OCI-LY3 (cell line): Measurements from ENCODE around the gene DDX20.

ENCODE experiments used
- H2AFZ ChIP-seq: fragments of 200-600, 300-600 bp; shearing (Covaris generic); 2 replicates; pipeline ENCODE4 v1.6.0; 2014; ENCODE audit warnings: antibody characterized with exemption, low read depth, low read length
- H3K27ac ChIP-seq: fragments of 200-600, 300-600 bp; sonication (generic); 2 replicates; pipeline ENCODE4 v1.5.1; 2014; ENCODE audit warnings: mild to moderate bottlenecking, low read length, moderate library complexity, mixed read lengths
- H3K27me3 ChIP-seq: fragments of 200-600, 300-600 bp; sonication (generic); 2 replicates; pipeline ENCODE4 v1.6.1; 2014; ENCODE audit warnings: low read depth, low read length, mixed read lengths
- H3K36me3 ChIP-seq: fragments of 200-600, 300-600 bp; sonication (generic); replicated peaks from 2 replicates; pipeline ENCODE3; 2014; ENCODE audit warnings: low read depth, low read length, mixed read lengths
- H3K4me1 ChIP-seq: fragments of 300-600, 200-600 bp; sonication (generic); 2 replicates; pipeline ENCODE4 v1.6.1; 2014; ENCODE audit warnings: low read length, mixed read lengths
- H3K4me2 ChIP-seq: fragments of 200-600, 300-600 bp; sonication (generic); 2 replicates; pipeline ENCODE4 v1.6.1; 2014; ENCODE audit warnings: low read length, mixed read lengths
- H3K4me3 ChIP-seq: fragments of 300-600, 200-600 bp; sonication (generic); 2 replicates; pipeline ENCODE4 v1.5.1; 2014; ENCODE audit warnings: antibody characterized with exemption, mild to moderate bottlenecking, low read length, moderate library complexity
- H3K79me2 ChIP-seq: fragments of 300-600, 200-600 bp; shearing (Covaris generic); 2 replicates; pipeline ENCODE4 v1.6.1; 2014; ENCODE audit warnings: mild to moderate bottlenecking, low read length, mixed read lengths
- H3K9ac ChIP-seq: fragments of 300-600, 200-600 bp; shearing (Covaris generic); 2 replicates; pipeline ENCODE4 v1.6.0; 2014; ENCODE audit warnings: mild to moderate bottlenecking, low read length, moderate library complexity
- H3K9me3 ChIP-seq: fragments of 200-600, 300-600 bp; shearing (Covaris generic); 2 replicates; pipeline ENCODE4 v1.6.1; 2014; ENCODE audit warnings: low read length, mixed read lengths; ENCODE audit not compliant: insufficient read depth
- H4K20me1 ChIP-seq: fragments of 200-600, 300-600 bp; sonication (generic); 2 replicates; pipeline ENCODE4 v1.6.1; 2016; ENCODE audit warnings: low read length, mixed read lengths; ENCODE audit not compliant: insufficient read depth
- EZH2phosphoT487 ChIP-seq: fragments of 200-600 bp; shearing (Covaris generic); IDR thresholded peaks from 2 replicates; pipeline ENCODE4 v1.6.1; 2018; ENCODE audit warnings: antibody characterized with exemption, mixed run types, low read depth
- TF ChIP-seq, protein P1 (sequence below): fragments of 200-600, 300-600 bp; sonication (generic); IDR thresholded peaks from 2 replicates; pipeline ENCODE4 v1.5.1; 2014; ENCODE audit warnings: antibody characterized with exemption, low read length, low read depth

DDX20 gene

DNA sequence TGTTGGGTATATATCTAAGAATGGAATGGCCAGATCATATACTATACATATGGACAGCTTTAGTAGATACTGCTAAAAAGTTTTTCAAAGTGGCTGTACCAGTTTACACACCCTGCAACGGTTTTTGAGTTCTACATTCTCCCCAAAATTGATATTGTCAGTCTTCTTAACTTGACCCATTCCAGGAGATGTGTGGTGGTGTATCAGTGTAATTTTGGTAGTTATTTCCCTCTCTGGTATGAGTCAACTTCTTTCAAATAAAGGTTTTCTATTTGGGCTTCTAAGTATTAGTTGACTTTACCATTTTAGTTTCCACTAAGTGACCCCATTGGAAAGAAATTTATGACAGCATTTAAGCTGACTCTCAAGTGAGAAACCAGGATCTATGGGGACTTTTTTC, 45.7 kb upstream of the DDX20 start:
- H4K20me1 ChIP-seq, result peaks cover 14% of the 10 kb centered on the region
- H3K36me3 ChIP-seq, result peaks cover 58% of the 10 kb centered on the region
- H3K27me3 ChIP-seq, result no peaks in the 10 kb centered on the region
- no peak overlapping the region for H3K9ac ChIP-seq
- H3K4me1 ChIP-seq, result peaks cover 3% of the 10 kb centered on the region; the same call in 1 of the 2 replicates
- no peaks in the 10 kb centered on the region for H3K9me3 ChIP-seq
- TF ChIP-seq, protein P1, sequence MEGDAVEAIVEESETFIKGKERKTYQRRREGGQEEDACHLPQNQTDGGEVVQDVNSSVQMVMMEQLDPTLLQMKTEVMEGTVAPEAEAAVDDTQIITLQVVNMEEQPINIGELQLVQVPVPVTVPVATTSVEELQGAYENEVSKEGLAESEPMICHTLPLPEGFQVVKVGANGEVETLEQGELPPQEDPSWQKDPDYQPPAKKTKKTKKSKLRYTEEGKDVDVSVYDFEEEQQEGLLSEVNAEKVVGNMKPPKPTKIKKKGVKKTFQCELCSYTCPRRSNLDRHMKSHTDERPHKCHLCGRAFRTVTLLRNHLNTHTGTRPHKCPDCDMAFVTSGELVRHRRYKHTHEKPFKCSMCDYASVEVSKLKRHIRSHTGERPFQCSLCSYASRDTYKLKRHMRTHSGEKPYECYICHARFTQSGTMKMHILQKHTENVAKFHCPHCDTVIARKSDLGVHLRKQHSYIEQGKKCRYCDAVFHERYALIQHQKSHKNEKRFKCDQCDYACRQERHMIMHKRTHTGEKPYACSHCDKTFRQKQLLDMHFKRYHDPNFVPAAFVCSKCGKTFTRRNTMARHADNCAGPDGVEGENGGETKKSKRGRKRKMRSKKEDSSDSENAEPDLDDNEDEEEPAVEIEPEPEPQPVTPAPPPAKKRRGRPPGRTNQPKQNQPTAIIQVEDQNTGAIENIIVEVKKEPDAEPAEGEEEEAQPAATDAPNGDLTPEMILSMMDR, result no peak
- no peak for TF ChIP-seq EZH2phosphoT487
- H3K4me3 ChIP-seq, result no peak overlapping the region
- no peak overlapping the region for H3K27ac ChIP-seq
- H3K79me2 ChIP-seq, result peaks cover 13% of the 10 kb centered on the region
- no peak overlapping the region for H2AFZ ChIP-seq
- no peak overlapping the region for H3K4me2 ChIP-seq

DNA sequence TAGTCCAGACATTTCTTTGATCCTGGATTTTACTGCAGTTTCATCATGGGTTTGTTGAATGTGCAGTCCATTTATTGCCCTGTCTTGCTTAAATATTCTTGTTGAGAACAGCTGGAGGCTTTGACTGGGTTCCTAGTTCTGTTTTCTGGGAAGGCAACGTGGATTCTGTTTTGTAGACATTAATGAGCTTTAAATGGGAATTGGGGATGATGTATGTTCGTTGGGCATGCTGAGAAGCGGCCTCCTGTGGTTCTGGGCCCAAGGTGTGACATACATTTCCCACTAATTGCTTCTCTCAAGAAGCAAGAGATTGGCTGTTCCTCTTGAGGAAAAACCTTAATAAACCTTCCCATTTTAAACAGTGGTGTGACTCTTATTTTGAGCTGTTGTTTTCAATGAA, 39.4 kb upstream of the DDX20 start:
- Histone ChIP-seq H3K4me3 (no peak overlapping the region), H3K27me3 (no peaks in the 10 kb centered on the region), H4K20me1 (peaks cover 8% of the 10 kb centered on the region; the same call in 1 of the 2 replicates), H3K79me2 (no peaks in the 10 kb centered on the region), H3K4me2 (no peak overlapping the region), H3K4me1 (no peaks in the 10 kb centered on the region), H2AFZ (no peak overlapping the region), H3K9ac (no peak overlapping the region), H3K27ac (no peak overlapping the region), H3K9me3 (no peaks in the 10 kb centered on the region), H3K36me3 (peaks cover 30% of the 10 kb centered on the region)
- TF ChIP-seq, protein P1, result no peak
- TF ChIP-seq EZH2phosphoT487, result no peak

DNA sequence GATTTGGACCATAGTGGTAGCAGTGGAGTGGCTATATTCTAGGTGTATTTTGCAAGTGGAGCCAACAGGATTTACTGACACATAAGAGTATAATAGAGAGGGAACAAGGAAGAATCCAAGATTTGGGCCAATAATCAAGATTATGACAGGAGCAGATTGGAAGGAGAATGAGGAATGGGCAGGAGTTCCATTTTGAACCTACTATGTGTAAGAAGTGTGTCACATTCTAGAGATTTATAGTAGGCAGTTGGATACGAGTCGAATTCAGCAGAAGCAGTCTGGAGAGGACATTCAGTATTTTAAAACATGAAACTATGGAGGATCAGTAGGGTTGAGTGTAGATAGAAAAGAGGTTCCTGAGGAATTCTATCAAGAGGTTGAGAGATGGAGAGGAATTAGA, 38.3 kb upstream of the DDX20 start:
- H2AFZ ChIP-seq, result no peak overlapping the region
- no peaks in the 10 kb centered on the region for H3K9me3 ChIP-seq
- H3K79me2 ChIP-seq, result no peaks in the 10 kb centered on the region

DNA sequence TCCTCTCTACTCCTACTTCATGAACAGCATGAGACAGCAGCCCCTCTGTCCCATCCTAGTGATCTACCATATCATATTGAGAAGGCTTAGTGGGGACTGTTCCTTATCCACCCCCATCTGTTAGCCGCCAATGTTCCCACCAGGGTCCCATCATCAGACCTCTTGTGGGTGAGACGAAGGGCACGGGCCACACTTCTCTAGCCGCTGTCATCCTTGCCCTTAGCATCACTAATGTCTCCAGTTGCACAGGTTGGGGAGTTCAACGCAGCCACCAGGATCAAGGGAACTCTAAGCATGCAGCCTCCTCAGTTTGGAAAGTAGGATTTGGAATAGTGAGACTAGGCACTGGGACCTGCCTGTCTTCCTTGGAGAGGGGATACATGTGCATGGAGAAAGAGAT, 36.6 kb upstream of the DDX20 start:
- TF ChIP-seq EZH2phosphoT487, result no peak
- TF ChIP-seq, protein P1, result no peak
- H3K9me3 ChIP-seq, result no peaks in the 10 kb centered on the region
- no peak overlapping the region for H3K4me3 ChIP-seq

More for the DNA sequence above, 38.3 kb upstream of the DDX20 start:
- Histone ChIP-seq H3K36me3 (peaks cover 20% of the 10 kb centered on the region), H3K9ac (no peak overlapping the region), H3K4me2 (no peak overlapping the region), H3K27me3 (no peaks in the 10 kb centered on the region), H4K20me1 (peaks cover 8% of the 10 kb centered on the region; the same call in 1 of the 2 replicates), H3K4me1 (no peaks in the 10 kb centered on the region), H3K4me3 (no peak overlapping the region), H3K27ac (no peak overlapping the region)
- TF ChIP-seq EZH2phosphoT487, result no peak
- TF ChIP-seq, protein P1, result no peak

More for the DNA sequence above, 36.6 kb upstream of the DDX20 start:
- no peak overlapping the region for H3K9ac ChIP-seq
- H3K27me3 ChIP-seq, result no peaks in the 10 kb centered on the region
- H3K79me2 ChIP-seq, result no peaks in the 10 kb centered on the region
- H3K36me3 ChIP-seq, result peaks cover 16% of the 10 kb centered on the region
- H3K4me1 ChIP-seq, result no peaks in the 10 kb centered on the region
- H2AFZ ChIP-seq, result no peak overlapping the region
- no peak overlapping the region for H3K27ac ChIP-seq
- peaks cover 4% of the 10 kb centered on the region; the same call in 1 of the 2 replicates for H4K20me1 ChIP-seq
- no peak overlapping the region for H3K4me2 ChIP-seq
